DOHH2 (cell line): Measurements from ENCODE around the gene LRTM2.

Source experiments
- H3F3A ChIP-seq: fragments of 200-600 bp; sonication (generic), shearing (Covaris generic); 2 replicates; pipeline ENCODE4 v1.6.0; 2016; ENCODE audit warnings: antibody characterized with exemption, mild to moderate bottlenecking; ENCODE audit not compliant: control insufficient read depth, insufficient read depth
- H3K27ac ChIP-seq: fragments of 200-600 bp; sonication (generic); 2 replicates; pipeline ENCODE4 v1.5.1; 2014; ENCODE audit warnings: low read depth, mild to moderate bottlenecking, low read length, moderate library complexity
- H3K27me3 ChIP-seq: fragments of 200-600 bp; sonication (generic); 2 replicates; pipeline ENCODE4 v1.6.1; 2014; ENCODE audit warnings: mild to moderate bottlenecking, low read length, mixed read lengths; ENCODE audit not compliant: control insufficient read depth
- H3K36me3 ChIP-seq: fragments of 200-600 bp; sonication (generic); 2 replicates; pipeline ENCODE4 v1.6.1; 2014; ENCODE audit warnings: mild to moderate bottlenecking, low read length, moderate library complexity, mixed read lengths; ENCODE audit not compliant: control insufficient read depth
- H3K4me1 ChIP-seq: fragments of 200-600 bp; sonication (generic); 2 replicates; pipeline ENCODE4 v1.6.1; 2014; ENCODE audit warnings: mild to moderate bottlenecking, low read length, mixed read lengths; ENCODE audit not compliant: control insufficient read depth
- H3K4me2 ChIP-seq: fragments of 200-600 bp; sonication (generic); 2 replicates; pipeline ENCODE4 v1.6.0; 2014; ENCODE audit warnings: mild to moderate bottlenecking, low read length, moderate library complexity
- H3K4me3 ChIP-seq: fragments of 200-600 bp; sonication (generic); 2 replicates; pipeline ENCODE4 v1.5.1; 2014; ENCODE audit warnings: mild to moderate bottlenecking, low read length, mixed read lengths
- H3K79me2 ChIP-seq: fragments of 200-600 bp; sonication (generic); 2 replicates; pipeline ENCODE4 v1.6.1; 2014; ENCODE audit warnings: mild to moderate bottlenecking, low read length, mixed read lengths; ENCODE audit not compliant: control insufficient read depth
- H3K9me2 ChIP-seq: fragments of 200-600 bp; sonication (generic); replicated peaks from 2 replicates; pipeline ENCODE4 v1.6.1; 2014; ENCODE audit warnings: mild to moderate bottlenecking, low read length, mixed read lengths; ENCODE audit not compliant: control insufficient read depth
- H3K9me3 ChIP-seq: fragments of 200-600 bp; sonication (generic); 2 replicates; pipeline ENCODE4 v1.6.1; 2014; ENCODE audit warnings: antibody characterized with exemption, low read length, mixed read lengths; ENCODE audit not compliant: control insufficient read depth, insufficient read depth
- H4K20me1 ChIP-seq: fragments of 200-600 bp; sonication (generic); 2 replicates; pipeline ENCODE4 v1.6.0; 2014; ENCODE audit warnings: low read depth, mild to moderate bottlenecking, antibody characterized with exemption, low read length, moderate library complexity; ENCODE audit not compliant: control insufficient read depth, insufficient read depth
- CTCF ChIP-seq: fragments of 200-600 bp; sonication (generic); IDR thresholded peaks from one replicate; pipeline ENCODE4 v1.5.1; 2014; ENCODE audit warnings: antibody characterized with exemption, mild to moderate bottlenecking, low read depth, low read length; ENCODE audit not compliant: poor library complexity, severe bottlenecking
- EZH2phosphoT487 ChIP-seq: fragments of 200-600 bp; sonication (generic); IDR thresholded peaks from 2 replicates; pipeline ENCODE4 v1.6.1; 2017; ENCODE audit warnings: borderline replicate concordance, mild to moderate bottlenecking, antibody characterized with exemption, low read length, moderate library complexity, mixed read lengths

The LRTM2 gene

DNA sequence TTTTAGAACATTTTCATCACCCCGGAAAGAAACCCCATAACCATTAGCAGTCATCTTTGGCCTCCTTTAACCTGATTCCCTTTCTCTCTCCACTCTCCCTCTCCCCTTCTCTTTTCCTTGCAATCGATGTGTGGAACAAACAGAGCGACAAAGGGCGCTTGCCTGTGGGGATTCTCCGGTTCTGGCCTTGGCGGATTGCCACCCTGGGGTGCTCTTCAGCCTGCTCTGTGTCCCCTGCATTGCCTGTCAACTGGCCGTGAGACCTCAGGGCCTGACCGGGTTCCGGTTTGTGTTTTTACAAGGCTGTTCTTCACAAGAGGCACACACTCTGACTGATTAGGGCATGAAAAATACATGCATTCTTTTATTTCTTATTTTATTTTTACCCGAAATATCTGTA is 27.8 kb downstream of the LRTM2 start:
- Histone ChIP-seq H3F3A (no peaks in the 10 kb centered on the region), H3K9me3 (no peaks in the 10 kb centered on the region), H3K27me3 (peaks cover 17% of the 10 kb centered on the region; the same call in 1 of the 2 replicates), H3K27ac (no peak overlapping the region), H3K4me2 (no peak overlapping the region), H4K20me1 (no peaks in the 10 kb centered on the region), H3K4me1 (no peaks in the 10 kb centered on the region), H3K9me2 (no peaks in the 10 kb centered on the region), H3K79me2 (no peaks in the 10 kb centered on the region), H3K36me3 (no peaks in the 10 kb centered on the region), H3K4me3 (no peak overlapping the region)
- no peak for TF ChIP-seq CTCF
- no peak for TF ChIP-seq EZH2phosphoT487

GRCh38 chr12:1848745-1849144 is 28.4 kb downstream of the LRTM2 start:
- H3K79me2 ChIP-seq: no peaks in the 10 kb centered on the region
- no peaks in the 10 kb centered on the region for H3K36me3 ChIP-seq
- TF ChIP-seq CTCF: no peak
- no peak for TF ChIP-seq EZH2phosphoT487
- H3K27ac ChIP-seq: no peak overlapping the region
- no peak overlapping the region for H3K4me3 ChIP-seq
- no peaks in the 10 kb centered on the region for H3K4me1 ChIP-seq
- no peaks in the 10 kb centered on the region for H3F3A ChIP-seq
- H3K9me3 ChIP-seq: no peaks in the 10 kb centered on the region
- H4K20me1 ChIP-seq: no peaks in the 10 kb centered on the region
- peaks cover 12% of the 10 kb centered on the region; the same call in 1 of the 2 replicates for H3K27me3 ChIP-seq
- no peaks in the 10 kb centered on the region for H3K9me2 ChIP-seq
- H3K4me2 ChIP-seq: no peak overlapping the region

DNA sequence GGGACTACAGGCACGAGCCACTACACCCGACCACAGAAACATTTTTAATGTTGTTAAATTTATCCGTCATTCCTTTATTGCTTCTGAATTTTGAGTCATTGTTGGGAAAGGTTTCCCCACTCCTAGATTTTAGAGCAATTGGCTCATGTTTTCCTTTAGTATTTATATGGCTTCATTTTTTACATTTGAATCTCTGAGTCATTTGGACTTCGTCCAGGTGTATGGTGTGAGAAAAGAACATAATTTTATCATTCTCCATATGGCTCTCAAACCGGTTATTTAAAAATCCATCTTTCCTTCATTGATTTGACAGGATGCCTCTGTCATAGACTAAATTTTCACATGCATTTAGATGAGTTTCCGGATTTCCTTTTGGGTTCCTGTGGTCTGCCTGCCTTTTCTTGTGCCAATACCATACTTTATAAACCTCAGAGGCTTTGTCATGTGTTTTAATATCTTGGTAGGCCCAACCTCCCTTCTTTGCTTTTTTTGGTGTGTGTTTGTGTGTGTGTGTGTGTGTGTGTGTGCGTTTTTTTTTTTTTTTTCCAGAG is 30.9 kb downstream of the LRTM2 start:
- Histone ChIP-seq H3K4me1 (peaks cover 5% of the 10 kb centered on the region), H3K4me2 (no peak overlapping the region), H3K79me2 (no peaks in the 10 kb centered on the region), H3K36me3 (no peaks in the 10 kb centered on the region), H3K27ac (no peak overlapping the region), H4K20me1 (no peaks in the 10 kb centered on the region), H3K9me3 (no peaks in the 10 kb centered on the region), H3F3A (no peaks in the 10 kb centered on the region), H3K9me2 (no peaks in the 10 kb centered on the region), H3K27me3 (no peaks in the 10 kb centered on the region; the same call in 1 of the 2 replicates), H3K4me3 (no peak overlapping the region)
- TF ChIP-seq CTCF (no peak), EZH2phosphoT487 (no peak)
